Glomerular endothelial cell (primary cell): ENCODE results near the gene IL3. TPM values are rescaled to one million over a fixed set of nuclear protein-coding genes. Genes with fewer than 3 reads are reported as not detected.

Experiments
- DNase-seq: peaks from one replicate; pipeline ENCODE4 v3.0.0-alpha.2; 2011; ENCODE audit warnings: low read depth, low spot score; ENCODE audit errors: extremely low read depth
- total RNA-seq: library from RNA; depleted of rRNA; stranded (reverse); fragments of >200 nt; gene quantifications from 2 replicates; pipeline ENCODE4 v1.2.3, GENCODE V29; 2015

IL3 gene
- total RNA-seq, 1 donor from 2014 or later, result not detected

GRCh38 chr5:132109494-132110053 lies 49.1 kb downstream of the IL3 start:
- DNase-seq, result no peak

- DNase-seq, result no peak
These were observed 49.7 kb downstream of the IL3 start for GRCh38 chr5:132110195-132110594.

GRCh38 chr5:132110930-132111329 lies 50.5 kb downstream of the IL3 start:
- no peak for DNase-seq

- DNase-seq, result no peak
These were observed 51.7 kb downstream of the IL3 start for GRCh38 chr5:132112111-132112510.

Other genes with a start within 250 kb of the IL3 start
- gene MEIKIN, start 115.0 kb upstream of the IL3 start, total RNA-seq, result not detected in 2 replicates
- gene ACSL6, start 49.0 kb upstream of the IL3 start, total RNA-seq, result not detected in 2 replicates
- gene CSF2, start 13.1 kb downstream of the IL3 start, total RNA-seq, result 9.5 and 31.6 TPM in 2 replicates
- 109 and 151 TPM in 2 replicates for gene P4HA2, start 167.2 kb downstream of the IL3 start, total RNA-seq
- gene PDLIM4, start 197.0 kb downstream of the IL3 start, total RNA-seq, result 88.4 and 118 TPM in 2 replicates
- gene SLC22A4, start 233.7 kb downstream of the IL3 start, total RNA-seq, result 12.0 and 25.0 TPM in 2 replicates